HG03439 (cell line): ENCODE measurements around the gene DRC3.
"Not testable (repeated sequence)": the region's sequence is repeated elsewhere in the genome, so short reads cannot be mapped to it uniquely, and the experiment has no call there.

Source experiments
- ATAC-seq: cut with Tn5 transposase; IDR thresholded peaks from one replicate; pipeline ENCODE4 v1.9.1; 2021; ENCODE audit warnings: mild to moderate bottlenecking, moderate library complexity; ENCODE audit not compliant: unreplicated experiment

DRC3 gene

GRCh38 chr17:17940441-17940911, 32.2 kb upstream of the DRC3 start:
- no peak for ATAC-seq

- no peak for ATAC-seq
Measured at GRCh38 chr17:17941015-17941414, 31.6 kb upstream of the DRC3 start.

- ATAC-seq = no peak
Measured at GRCh38 chr17:17942846-17943245, 29.8 kb upstream of the DRC3 start.

- no peak for ATAC-seq
Measured at GRCh38 chr17:17943281-17943984, 29.2 kb upstream of the DRC3 start.

GRCh38 chr17:17944242-17944641, 28.4 kb upstream of the DRC3 start:
- ATAC-seq = no peak

GRCh38 chr17:17944743-17945142, 27.9 kb upstream of the DRC3 start:
- no peak for ATAC-seq

GRCh38 chr17:17946093-17946492, 26.6 kb upstream of the DRC3 start:
- no peak for ATAC-seq

- no peak for ATAC-seq
Measured at GRCh38 chr17:17947309-17947708, 25.4 kb upstream of the DRC3 start.

- no peak for ATAC-seq
Measured at GRCh38 chr17:17947966-17948365, 24.7 kb upstream of the DRC3 start.

GRCh38 chr17:17950347-17950746, 22.3 kb upstream of the DRC3 start:
- ATAC-seq = no peak

GRCh38 chr17:17950806-17951205, 21.9 kb upstream of the DRC3 start:
- ATAC-seq = no peak

GRCh38 chr17:17951524-17951923, 21.1 kb upstream of the DRC3 start:
- ATAC-seq = no peak

GRCh38 chr17:17952691-17953090, 20.0 kb upstream of the DRC3 start:
- ATAC-seq = no peak

GRCh38 chr17:17954079-17954478, 18.6 kb upstream of the DRC3 start:
- no peak for ATAC-seq

GRCh38 chr17:17955790-17956341, 16.8 kb upstream of the DRC3 start:
- not testable (repeated sequence) for ATAC-seq

GRCh38 chr17:17957584-17957916, 15.1 kb upstream of the DRC3 start:
- ATAC-seq = no peak

GRCh38 chr17:17958982-17959381, 13.7 kb upstream of the DRC3 start:
- ATAC-seq = no peak

- peak; percentile 45 for ATAC-seq
Measured at GRCh38 chr17:17959520-17960361, 12.9 kb upstream of the DRC3 start.

- ATAC-seq = no peak
Measured at GRCh38 chr17:17960500-17961030, 12.1 kb upstream of the DRC3 start.

- ATAC-seq = no peak
Measured at GRCh38 chr17:17963066-17963465, 9.6 kb upstream of the DRC3 start.

- no peak for ATAC-seq
Measured at GRCh38 chr17:17963694-17964436, 8.8 kb upstream of the DRC3 start.
